Fibroblast of lung (primary cell): ENCODE measurements around the gene IGFBP5. TPM values are rescaled to one million over a fixed set of nuclear protein-coding genes. Genes with fewer than 3 reads are reported as not detected.

Experiments used
- DNase-seq, 2 donors: peaks; one replicate each; pipeline versions ENCODE4 v3.0.0 to v3.0.0-alpha.2; 2010; ENCODE audit warnings: low read depth in 2 of 2
- H2AFZ ChIP-seq: 2 replicates; pipeline ENCODE4 v1.5.1; 2012; ENCODE audit warnings: low read length, control low read depth, inconsistent platforms
- H3K27ac ChIP-seq: 2 replicates; pipeline ENCODE4 v1.5.1; 2011; ENCODE audit warnings: low read length, control low read depth; ENCODE audit not compliant: insufficient read depth
- H3K27me3 ChIP-seq: 2 replicates; pipeline ENCODE4 v1.5.1; 2011; ENCODE audit warnings: mild to moderate bottlenecking, low read length; ENCODE audit not compliant: control insufficient read depth, insufficient read depth
- H3K36me3 ChIP-seq: 2 replicates; pipeline ENCODE4 v1.5.1; 2011; ENCODE audit warnings: low read length; ENCODE audit not compliant: control insufficient read depth, insufficient read depth
- H3K4me1 ChIP-seq: 2 replicates; pipeline ENCODE4 v1.5.1; 2011; ENCODE audit warnings: low read length; ENCODE audit not compliant: control insufficient read depth, insufficient read depth; ENCODE audit errors: extremely low read depth
- H3K4me2 ChIP-seq: 2 replicates; pipeline ENCODE4 v1.5.1; 2011; ENCODE audit warnings: low read length, control low read depth; ENCODE audit not compliant: insufficient read depth; ENCODE audit errors: extremely low read depth
- H3K4me3 ChIP-seq, 4 experiments: fragments of 200-600 bp in 1 of 4; sonication (generic) in 1 of 4; replicated peaks in 1 of 4; 2 replicates each; pipeline ENCODE4 v1.5.1; 2011 to 2016; ENCODE audit warnings: low read length in 4 of 4, low read depth in 3 of 4, mild to moderate bottlenecking in 3 of 4, control low read depth in 2 of 4, inconsistent platforms in 1 of 4, mixed read lengths in 1 of 4; ENCODE audit not compliant: insufficient read depth in 1 of 4; ENCODE audit errors: control extremely low read depth in 1 of 4
- H3K79me2 ChIP-seq: 2 replicates; pipeline ENCODE4 v1.5.1; 2012; ENCODE audit warnings: mild to moderate bottlenecking, low read length, inconsistent platforms; ENCODE audit not compliant: control insufficient read depth, insufficient read depth
- H3K9ac ChIP-seq: 2 replicates; pipeline ENCODE4 v1.5.1; 2011; ENCODE audit warnings: mild to moderate bottlenecking, low read length, control low read depth; ENCODE audit not compliant: insufficient read depth
- H3K9me3 ChIP-seq: 2 replicates; pipeline ENCODE4 v1.5.1; 2012; ENCODE audit warnings: low read depth, low read length; ENCODE audit not compliant: control insufficient read depth, insufficient read depth
- H4K20me1 ChIP-seq: 2 replicates; pipeline ENCODE4 v1.5.1; 2011; ENCODE audit warnings: low read length; ENCODE audit not compliant: control insufficient read depth, insufficient read depth; ENCODE audit errors: extremely low read depth
- CTCF ChIP-seq, 2 donors: IDR thresholded peaks in 1 of 2; conservative IDR thresholded peaks in 1 of 2; 1 replicate in 1 of 2; 2 replicates in 1 of 2; pipeline ENCODE4 v1.5.1; 2011 to 2012; ENCODE audit warnings: low read length in 2 of 2, control low read depth in 1 of 2, inconsistent platforms in 1 of 2, low read depth in 1 of 2, mild to moderate bottlenecking in 1 of 2
- EZH2 ChIP-seq: IDR thresholded peaks from 2 replicates; pipeline ENCODE4 v1.5.1; 2012; ENCODE audit warnings: low read length, control low read depth, mild to moderate bottlenecking; ENCODE audit errors: missing control alignments
- polyA plus RNA-seq, 2 donors: library from polyadenylated mRNA; depleted of rRNA in 1 of 2; stranded (reverse) in 1 of 2; unstranded in 1 of 2; fragments of >200 nt; gene quantifications; 2 replicates each; pipeline ENCODE4 v1.2.1, GENCODE V29; 2011 to 2012; ENCODE audit warnings: missing spikeins in 1 of 2
- total RNA-seq: library from RNA; depleted of rRNA; stranded (reverse); fragments of >200 nt; gene quantifications from 2 replicates; pipeline ENCODE4 v1.2.1, GENCODE V29; 2014

Gene IGFBP5
- total and polyA plus RNA-seq, 2 donors (not counting 1 experiment from before 2014, with no cell fraction given): 1,100 to 2,607 TPM

GRCh38 chr2:216674376-216674775 lies 21.0 kb downstream of the IGFBP5 start:
- Histone ChIP-seq H3K27me3 (no peaks in the 10 kb centered on the region), H2AFZ (no peak overlapping the region), H3K36me3 (peaks cover 30% of the 10 kb centered on the region), H3K4me2 (no peak overlapping the region), H3K79me2 (no peaks in the 10 kb centered on the region), H3K27ac (no peak overlapping the region), H3K9me3 (no peaks in the 10 kb centered on the region), H3K9ac (no peak overlapping the region), H3K4me1 (no peaks in the 10 kb centered on the region), H3K4me3 (no peak overlapping the region), H4K20me1 (no peaks in the 10 kb centered on the region)
- DNase-seq: no peak
- TF ChIP-seq CTCF (conservative IDR thresholded peaks at IDR 0.05 in 1 of 2, IDR thresholded peaks at IDR 0.05 in 1 of 2; ENCODE audit: low read depth in 1 of 2, low read length in 2 of 2): no peak
- TF ChIP-seq EZH2: no peak

DNA sequence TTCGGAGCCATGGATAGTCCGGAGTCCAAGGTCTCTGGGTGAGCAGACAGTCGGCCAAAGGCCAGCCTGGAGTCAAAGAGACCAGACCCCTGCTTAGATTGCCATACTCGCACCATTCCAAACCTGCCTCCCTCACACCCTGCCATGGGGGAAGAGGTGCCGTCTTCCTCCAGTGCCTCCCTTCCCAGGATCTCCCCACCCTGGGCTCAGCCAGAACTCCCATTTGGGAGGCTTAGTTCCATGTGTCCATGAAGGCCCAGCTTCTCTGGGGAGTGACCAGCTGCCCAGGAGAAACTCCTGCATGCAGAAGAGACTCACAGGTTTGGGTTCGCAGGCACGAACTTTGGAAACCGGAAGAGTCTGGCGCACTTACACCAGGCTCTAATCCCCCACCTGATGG lies 21.7 kb downstream of the IGFBP5 start:
- Histone ChIP-seq H3K36me3 (peaks cover 23% of the 10 kb centered on the region), H2AFZ (no peak overlapping the region), H3K4me3 (no peak overlapping the region), H3K79me2 (no peaks in the 10 kb centered on the region), H3K9me3 (no peaks in the 10 kb centered on the region), H3K9ac (no peak overlapping the region), H3K27ac (no peak overlapping the region), H4K20me1 (no peaks in the 10 kb centered on the region), H3K27me3 (no peaks in the 10 kb centered on the region), H3K4me1 (no peaks in the 10 kb centered on the region), H3K4me2 (no peak overlapping the region)
- no peak for DNase-seq
- TF ChIP-seq EZH2 (no peak), CTCF (conservative IDR thresholded peaks at IDR 0.05 in 1 of 2, IDR thresholded peaks at IDR 0.05 in 1 of 2; ENCODE audit: low read depth in 1 of 2, low read length in 2 of 2) (no peak)

DNA sequence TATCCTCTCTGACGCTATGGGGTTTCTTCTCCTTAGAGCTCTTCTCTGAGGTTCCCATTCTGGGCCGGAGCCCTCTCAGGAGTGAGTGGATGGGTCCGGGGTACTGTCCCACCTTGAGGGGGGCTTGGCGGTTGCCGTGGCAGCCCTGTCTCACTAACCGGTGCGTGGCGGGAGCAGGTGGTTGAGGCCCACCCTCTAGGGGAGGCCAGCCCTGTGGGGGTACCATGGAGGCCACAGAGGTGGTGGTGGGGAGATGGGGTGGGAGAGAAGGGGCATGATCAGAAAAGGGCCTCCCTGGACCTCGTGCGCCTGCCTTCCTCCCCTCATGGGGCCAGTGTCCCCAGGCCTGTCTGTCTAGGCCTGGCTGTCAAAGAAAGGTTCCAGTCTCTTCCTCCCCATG lies 22.3 kb downstream of the IGFBP5 start:
- DNase-seq: no peak
- H4K20me1 ChIP-seq: no peaks in the 10 kb centered on the region
- no peaks in the 10 kb centered on the region for H3K79me2 ChIP-seq
- H3K27me3 ChIP-seq: no peaks in the 10 kb centered on the region
- no peak overlapping the region for H2AFZ ChIP-seq
- TF ChIP-seq EZH2 (no peak), CTCF (conservative IDR thresholded peaks at IDR 0.05 in 1 of 2, IDR thresholded peaks at IDR 0.05 in 1 of 2; ENCODE audit: low read depth in 1 of 2, low read length in 2 of 2) (no peak)
- no peaks in the 10 kb centered on the region for H3K4me1 ChIP-seq
- no peak overlapping the region for H3K9ac ChIP-seq
- H3K4me2 ChIP-seq: no peak overlapping the region
- H3K4me3 ChIP-seq: no peak overlapping the region
- peaks cover 19% of the 10 kb centered on the region for H3K36me3 ChIP-seq
- no peak overlapping the region for H3K27ac ChIP-seq
- no peaks in the 10 kb centered on the region for H3K9me3 ChIP-seq
